GM18861 (cell line): ENCODE data around the gene KANTR.
A peak's percentile ranks its signal among the peaks of the same experiment; 100 is the strongest.

ENCODE experiments used
- ATAC-seq: cut with Tn5 transposase; IDR thresholded peaks from one replicate; pipeline ENCODE4 v1.9.1; 2021; ENCODE audit not compliant: unreplicated experiment

KANTR gene, protein sequence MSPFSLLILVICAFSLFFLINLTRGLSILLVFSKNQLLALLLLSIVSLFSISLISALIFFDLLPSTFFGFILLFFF

DNA sequence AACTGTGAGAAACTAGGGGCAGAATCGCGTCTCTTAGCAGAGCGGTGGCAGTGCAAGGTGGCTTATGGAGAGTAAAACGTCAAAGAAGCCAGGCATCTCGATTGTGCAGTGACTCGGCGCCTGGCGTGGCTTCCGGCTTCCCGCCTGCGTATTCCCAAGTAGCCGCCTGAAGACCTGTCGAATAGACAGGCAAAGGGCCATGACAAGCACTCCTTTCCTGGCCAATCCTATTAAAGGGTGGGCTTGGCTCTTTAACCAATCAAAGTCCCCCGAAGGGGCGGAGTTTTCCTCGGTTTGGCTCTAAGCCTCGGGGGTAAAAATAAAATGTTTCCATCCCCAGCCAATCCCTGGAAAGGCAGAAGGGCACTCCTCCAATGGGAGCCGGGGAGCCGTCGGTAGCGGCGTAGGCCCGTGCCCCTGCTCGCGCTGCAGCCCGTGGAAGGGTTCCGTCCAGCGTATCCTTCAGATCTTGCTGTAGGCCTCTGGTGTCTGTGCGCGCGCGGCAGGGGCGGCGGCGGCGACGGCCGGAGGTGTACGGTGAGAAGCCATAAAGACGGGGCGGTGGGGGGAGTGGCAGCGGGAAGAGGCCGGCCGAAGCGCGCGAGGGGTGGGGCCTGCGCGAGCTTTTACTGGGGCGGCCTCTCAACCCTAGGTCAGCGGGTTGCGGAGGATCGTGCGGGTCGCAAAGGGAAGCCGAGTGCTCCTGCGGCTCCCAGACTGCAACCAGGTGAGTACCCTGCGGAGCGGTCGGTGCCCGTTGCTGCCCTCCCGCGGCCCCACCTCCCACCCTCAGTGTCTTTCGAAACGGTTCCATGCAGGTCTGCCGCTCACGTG, at the start of gene KANTR:
Gene KANTR, plus strand, starts transcription at position 395 of the 834 bp plus-strand sequence. CDS start 30,131 bp downstream, outside the sequence.
- peak; percentile 82 for ATAC-seq

DNA sequence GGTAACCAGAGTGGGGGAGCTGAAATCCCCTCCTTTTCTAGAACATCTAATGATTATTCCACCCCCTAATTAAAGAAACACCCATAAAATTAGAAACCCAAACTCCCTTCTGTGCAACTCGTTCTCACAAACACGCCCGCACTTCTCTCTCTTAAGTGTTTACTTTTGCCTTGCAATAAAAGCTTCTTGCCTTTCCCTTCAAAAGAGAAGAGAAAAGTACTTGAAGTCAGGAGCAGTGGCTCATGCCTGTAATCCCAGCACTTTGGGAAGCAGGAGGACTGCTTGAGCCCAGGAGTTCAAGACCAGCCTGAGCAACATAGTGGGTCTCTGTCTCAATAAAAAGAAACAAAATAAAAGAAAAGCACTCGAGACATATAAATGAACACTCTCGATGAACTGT, 48.9 kb upstream of the KANTR start:
- no peak for ATAC-seq

DNA sequence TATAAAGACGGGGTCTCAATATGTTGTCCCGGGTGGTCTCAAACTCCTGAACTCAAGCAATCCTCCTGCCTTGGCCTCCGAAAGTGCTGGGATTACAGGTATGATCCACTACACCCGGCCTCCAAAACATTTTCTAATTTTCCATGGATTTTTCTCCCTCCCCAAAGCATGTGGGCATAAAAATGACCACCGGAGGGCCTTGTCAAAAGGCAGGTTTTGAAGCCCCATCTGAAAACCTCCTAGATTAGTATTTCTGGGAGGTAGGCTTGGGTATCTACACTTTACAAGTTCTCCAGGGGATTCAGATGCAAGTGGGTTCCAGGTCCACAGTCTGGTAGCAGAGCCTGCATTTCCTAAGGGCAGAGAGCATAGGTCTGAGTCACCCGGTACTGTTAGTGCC, 46.7 kb upstream of the KANTR start:
- ATAC-seq = no peak

DNA sequence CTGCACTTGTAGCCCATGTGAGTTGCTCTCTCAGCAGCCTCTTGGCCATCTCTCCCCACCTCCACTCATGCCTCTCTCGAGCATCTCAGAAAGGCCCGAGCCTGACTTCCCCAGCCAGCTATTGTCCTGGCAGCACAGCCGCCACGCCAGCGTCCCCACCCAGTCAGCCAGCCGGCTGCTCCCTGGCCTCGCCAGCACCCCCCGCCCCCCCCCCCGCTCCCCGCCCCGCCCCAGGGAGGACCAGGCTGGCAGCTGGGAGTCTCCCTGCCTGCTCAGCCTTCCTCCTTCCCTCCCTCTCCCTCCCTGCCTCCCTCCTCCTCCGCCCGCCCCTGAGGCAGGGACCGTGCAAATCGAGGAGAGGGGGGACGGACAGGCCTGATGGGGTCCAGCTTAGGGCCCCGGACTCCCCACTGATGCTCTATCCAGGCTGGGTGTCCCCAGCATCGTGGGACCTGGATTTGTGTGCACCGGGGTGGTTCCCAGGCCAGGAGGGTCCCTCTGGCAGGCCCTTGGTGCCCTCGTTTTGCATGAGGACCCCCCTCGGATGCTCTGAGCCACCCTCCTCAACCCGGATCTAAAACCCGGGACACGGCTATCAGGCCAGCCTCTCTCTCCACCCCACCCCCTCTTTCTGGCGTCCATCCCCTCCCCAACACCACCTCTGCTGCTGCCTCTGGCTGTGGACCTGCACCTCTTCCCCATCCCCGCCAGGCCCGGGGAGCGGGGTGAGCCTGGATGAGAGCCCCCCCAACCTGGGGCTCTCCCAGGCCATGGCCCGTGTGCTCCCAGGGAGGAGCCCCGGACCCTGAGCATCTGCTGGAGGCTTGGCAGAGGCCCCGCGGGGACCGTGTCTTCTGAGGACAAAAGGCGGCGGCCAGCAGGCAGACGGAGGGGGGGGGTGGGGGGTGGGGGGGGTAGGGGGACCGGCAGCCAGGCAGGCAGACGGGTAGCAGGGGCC, 45.5 kb upstream of the KANTR start, which contains the start of gene GPR173:
Gene GPR173, plus strand, starts transcription at position 621 of the 958 bp plus-strand sequence. CDS start 27,833 bp downstream, outside the sequence.
- ATAC-seq = no peak

DNA sequence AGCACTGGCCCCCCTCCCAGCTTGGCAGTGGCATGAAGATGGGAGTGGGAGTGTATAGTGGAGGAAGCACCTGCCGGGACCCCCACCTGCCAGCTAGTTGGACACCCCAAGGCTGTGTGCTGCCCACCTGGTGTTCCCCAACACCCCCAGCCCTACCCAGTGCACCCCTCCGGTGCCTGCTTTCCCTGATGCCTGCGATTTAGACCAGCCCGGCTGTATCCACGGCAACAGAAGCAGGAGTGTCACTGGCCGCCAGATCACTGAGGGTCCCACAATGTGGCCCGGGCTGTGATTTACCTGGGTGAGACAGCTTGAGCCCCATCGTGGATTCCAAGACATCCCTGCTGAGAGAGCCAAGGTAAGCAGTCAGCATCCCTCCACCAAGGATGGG, 44.8 kb upstream of the KANTR start:
- no peak for ATAC-seq

DNA sequence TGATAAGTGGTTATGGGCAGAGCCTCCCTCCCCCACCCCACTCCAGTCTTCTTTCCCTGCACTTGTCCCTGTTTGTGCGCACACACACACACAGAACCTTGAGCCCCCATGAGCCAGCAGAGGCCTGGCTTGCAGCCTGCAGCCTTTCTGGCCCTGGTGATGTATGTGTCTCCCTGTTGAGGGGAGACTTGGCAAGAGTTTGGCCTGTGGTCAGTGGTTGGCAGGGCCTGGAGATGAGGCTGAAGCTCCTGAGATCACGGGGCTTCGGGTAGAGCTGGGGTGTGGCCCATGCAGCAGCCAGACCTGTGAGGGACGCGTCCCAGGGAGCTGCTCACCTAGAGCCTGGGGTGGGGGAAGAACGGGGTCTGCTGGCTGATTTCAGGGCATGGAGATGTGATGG, 43.1 kb upstream of the KANTR start:
- no peak for ATAC-seq

DNA sequence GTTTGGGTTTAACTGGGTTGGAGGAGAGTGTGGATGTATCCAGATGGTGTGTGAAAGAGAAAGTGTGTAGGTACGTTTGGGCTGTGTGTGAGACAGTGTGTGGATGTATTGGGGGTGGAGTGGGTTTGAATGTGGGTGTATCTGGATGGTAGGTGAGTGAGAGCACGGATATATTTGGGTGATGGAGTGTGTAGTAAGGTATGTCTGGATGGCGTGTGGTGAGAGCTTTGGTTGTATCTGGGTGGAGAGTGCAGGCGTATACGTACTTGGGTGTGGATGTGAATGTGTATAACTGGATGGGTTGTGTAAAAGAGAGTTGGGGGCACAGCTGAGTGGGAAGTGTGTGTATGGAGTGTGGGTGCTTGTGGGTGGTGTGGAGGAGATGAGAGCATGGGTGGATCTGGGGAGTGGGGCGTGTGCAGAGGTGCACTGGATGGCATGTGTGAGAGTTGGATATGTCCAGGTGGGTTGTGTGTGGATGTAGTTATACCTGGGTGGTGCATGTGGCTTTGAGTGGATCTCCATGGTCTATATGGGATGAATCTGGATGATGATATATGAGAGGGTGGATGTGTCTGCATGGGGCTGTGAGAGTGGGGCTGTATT, 38.6 kb upstream of the KANTR start:
- no peak for ATAC-seq

DNA sequence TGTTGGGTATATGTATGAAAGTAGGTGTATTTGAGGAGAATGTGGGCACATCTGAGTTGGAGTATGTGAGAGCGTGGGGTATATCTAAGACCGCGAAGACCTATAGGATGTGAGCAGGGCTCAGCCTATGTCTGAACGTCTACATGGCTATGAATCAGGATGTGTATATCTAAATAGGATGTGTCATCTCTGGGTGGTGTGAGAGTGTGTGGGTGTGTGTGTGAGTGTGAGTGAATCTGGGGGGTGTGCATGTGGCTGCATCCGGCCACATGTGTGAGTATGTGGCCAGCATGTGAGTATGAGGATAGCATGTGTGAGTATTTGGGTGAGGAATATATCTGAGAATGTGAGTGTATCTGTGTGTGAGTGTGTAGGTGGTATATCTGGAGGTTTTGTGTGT, 37.6 kb upstream of the KANTR start:
- no peak for ATAC-seq

DNA sequence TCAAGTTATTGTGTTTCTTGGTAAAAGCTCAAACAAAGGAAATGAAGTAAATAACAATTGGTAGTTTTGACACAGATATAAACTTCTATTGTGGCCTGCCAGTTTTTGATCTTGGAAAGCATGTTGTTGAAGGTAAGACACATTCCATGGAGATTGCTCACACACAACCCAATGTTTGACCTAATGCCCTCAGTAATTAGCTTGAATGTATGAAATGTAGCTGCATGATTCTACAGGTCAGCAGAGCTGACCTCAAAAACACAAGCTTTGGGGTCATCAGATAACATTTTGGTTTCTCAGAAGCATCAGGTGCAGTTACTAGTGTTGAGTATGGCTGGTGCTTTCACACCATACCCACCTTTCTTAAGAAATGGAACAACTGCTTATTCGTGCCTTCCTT, 28.8 kb upstream of the KANTR start:
- ATAC-seq = no peak

DNA sequence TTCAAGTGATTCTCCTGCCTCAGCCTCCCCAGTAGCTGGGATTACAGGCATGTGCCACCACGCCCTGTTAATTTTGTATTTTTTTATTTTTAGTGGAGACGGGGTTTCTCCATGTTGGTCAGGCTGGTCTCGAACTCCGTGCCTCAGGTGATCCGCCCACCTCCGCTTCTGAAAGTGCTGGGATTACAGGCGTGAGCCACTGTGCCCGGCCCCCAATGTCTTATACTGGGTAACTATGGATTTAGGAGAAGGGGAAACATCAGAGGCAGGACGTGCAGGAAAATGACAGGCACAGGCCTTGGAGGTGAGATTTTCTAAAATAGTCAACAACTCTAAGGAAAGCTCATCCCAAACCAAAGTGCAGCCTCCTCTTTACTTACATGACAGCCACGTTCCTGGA, 22.9 kb upstream of the KANTR start:
- ATAC-seq = no peak

DNA sequence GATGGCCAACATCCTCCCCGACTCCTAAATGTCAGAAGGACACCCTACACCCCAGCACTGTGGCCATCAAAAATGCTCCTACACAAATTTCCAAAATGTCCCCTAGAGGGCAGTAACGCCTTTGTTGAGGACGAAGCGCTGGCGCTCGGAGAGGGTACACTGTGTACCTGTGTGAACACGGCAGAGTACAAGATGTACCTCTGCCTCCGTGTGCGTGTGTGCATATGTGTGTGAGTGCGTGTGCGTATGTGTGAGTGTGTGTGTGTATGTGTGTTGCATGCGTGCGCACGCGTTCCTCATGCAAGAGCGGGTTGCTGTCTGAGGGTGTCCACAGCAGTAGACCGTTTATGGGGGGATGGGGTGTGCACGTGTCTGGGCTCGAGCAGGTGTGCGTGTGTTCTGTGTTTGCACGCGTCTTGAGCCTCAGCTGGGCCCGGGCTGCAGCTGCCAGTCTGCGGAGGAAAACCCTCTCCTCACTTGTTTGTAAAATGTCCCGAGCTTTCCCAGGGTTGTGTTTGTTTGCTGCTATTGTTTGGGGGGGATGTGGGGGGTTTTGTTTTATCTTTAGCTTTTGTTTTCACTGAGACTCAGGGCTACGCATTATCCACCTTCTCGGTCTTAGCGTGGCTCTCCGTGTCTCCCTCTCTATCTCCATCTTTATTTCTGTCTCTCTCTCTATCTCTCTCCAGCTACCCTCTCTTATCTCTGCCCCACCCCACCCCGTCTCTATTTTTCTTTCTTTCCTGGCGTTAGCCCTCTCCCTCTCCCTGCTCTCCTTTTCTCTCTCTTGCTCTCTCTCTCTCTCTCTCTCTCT, 22.1 kb upstream of the KANTR start:
- ATAC-seq = peak; percentile 82

DNA sequence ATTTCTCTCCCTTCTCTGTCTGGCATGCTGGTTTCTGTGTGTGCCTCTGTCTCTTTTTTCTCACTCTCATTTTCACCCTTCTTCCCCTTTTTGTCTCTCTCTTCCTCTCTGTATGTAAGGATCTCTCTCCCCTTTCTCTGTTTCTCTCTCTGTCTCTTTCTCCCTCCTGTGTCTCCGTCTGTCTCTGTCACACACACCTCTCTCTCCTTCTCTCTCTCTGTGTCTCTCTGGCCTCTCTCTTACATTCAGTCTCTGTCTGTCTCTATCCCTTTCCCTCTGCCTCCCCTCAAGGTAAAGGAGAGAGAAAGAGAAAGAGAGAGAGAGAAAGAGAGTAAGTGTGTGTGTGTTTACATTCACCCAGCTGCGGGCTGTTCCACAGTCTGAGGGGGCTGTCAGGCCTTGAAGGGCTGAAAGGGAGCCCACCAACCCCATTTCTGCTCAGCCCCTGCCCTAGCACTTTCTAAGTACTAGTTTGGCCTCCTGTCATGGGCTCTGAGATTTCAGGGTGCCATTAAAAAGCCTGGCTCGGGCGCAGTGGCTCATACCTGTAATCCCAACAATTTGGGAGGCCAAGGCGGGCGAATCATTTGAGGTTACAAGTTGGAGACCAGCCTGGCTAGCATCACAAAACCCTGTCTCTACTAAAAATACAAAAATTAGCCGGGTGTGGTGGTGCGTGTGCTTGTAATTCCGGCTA, 21.4 kb upstream of the KANTR start:
- no peak for ATAC-seq

DNA sequence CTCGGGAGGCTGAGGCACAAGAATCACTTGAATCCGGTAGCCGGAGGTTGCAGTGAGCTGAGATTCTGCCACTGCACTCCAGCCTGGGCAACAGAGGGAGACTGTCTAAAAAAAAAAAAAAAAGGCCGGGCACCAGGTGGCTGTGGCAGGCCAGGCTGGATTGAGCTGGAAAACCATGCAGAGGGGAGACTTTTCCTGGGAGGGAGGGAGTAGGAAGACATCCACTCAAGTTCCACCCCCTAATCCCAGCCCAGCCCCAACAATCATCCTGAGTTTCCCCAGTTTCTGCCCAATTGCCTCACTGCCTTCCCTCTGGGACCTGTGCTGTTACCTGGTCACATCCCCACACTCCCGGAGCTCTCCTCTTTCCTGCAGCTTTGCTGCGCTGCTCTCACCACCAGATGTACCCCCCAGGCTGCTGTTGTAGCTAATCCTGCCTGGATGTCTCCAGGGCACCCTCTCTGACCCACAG, 20.8 kb upstream of the KANTR start:
- ATAC-seq = no peak

DNA sequence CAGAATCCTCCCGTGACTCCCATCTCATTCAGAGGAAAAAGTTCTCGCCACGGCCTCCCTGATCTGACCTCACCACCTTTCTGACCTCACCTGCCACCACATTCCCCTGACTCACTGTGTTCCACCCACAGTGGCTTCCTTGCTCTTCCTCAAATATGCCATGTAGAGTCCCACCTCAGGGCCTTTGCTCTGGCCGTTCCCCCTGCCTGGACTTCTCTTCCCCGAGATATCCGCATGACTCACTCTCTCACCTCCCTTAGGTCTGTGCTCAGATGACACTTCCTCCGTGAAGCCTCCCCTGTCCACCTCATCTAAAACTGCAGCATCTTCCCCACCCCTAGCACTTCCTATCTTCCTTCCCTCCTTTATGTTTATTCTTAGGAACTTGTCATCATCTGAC, 18.9 kb upstream of the KANTR start:
- no peak for ATAC-seq

DNA sequence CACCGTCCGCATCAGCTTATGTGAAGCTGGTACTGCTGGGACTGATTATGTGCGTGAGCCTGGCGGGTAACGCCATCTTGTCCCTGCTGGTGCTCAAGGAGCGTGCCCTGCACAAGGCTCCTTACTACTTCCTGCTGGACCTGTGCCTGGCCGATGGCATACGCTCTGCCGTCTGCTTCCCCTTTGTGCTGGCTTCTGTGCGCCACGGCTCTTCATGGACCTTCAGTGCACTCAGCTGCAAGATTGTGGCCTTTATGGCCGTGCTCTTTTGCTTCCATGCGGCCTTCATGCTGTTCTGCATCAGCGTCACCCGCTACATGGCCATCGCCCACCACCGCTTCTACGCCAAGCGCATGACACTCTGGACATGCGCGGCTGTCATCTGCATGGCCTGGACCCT, 17.3 kb upstream of the KANTR start:
- no peak for ATAC-seq

DNA sequence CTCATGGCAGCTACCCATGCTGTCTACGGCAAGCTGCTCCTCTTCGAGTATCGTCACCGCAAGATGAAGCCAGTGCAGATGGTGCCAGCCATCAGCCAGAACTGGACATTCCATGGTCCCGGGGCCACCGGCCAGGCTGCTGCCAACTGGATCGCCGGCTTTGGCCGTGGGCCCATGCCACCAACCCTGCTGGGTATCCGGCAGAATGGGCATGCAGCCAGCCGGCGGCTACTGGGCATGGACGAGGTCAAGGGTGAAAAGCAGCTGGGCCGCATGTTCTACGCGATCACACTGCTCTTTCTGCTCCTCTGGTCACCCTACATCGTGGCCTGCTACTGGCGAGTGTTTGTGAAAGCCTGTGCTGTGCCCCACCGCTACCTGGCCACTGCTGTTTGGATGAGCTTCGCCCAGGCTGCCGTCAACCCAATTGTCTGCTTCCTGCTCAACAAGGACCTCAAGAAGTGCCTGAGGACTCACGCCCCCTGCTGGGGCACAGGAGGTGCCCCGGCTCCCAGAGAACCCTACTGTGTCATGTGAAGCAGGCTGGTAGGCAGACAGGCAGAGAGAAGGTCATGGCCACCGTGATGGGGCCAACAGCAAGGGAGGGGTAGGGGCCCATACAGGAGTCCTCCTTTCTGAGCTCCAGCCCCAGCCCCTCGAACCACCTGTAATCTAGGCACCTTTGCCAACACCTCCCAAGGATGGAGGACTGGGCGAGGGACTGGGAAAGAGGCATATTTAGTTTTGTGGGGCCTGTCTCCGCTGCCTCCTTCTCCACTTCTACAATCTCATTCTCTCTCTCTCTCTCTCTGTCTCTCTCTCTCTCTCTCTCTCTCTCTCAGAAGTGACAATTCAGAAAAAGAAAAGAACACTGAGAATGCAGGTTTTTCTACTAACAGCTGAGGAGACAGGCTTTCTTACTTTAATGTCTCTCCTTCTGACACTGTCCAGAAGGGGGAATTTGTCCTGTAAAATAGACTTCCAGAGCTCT, 16.4 kb upstream of the KANTR start:
- ATAC-seq = no peak

DNA sequence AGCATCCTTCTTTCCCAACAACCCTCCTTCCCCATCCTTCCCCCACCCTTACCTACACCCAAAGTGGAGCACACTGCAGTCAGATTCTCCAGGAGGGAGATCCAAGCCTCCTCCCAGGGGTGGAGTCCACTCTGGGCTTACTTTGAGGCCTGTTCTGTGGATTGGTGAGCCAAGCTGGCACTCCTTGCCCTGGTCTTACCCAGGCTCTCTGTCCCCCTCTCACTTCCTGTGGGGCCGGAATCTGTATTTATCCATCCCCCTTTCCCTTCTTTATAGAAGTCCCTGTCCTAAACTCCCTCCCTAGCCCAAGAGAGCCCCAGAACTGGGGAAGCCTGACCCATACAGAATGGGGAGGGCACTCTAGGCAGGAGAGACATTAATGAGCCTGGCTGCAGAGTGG, 15.0 kb upstream of the KANTR start:
- no peak for ATAC-seq
